ENCODE results near the gene RMND5B.
"Not testable (repeated sequence)": the region's sequence is repeated elsewhere in the genome, so short reads cannot be mapped to it uniquely, and the experiment has no call there.

Gene RMND5B, protein sequence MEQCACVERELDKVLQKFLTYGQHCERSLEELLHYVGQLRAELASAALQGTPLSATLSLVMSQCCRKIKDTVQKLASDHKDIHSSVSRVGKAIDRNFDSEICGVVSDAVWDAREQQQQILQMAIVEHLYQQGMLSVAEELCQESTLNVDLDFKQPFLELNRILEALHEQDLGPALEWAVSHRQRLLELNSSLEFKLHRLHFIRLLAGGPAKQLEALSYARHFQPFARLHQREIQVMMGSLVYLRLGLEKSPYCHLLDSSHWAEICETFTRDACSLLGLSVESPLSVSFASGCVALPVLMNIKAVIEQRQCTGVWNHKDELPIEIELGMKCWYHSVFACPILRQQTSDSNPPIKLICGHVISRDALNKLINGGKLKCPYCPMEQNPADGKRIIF

GRCh38 chr5:178130576-178131445 lies at the start of gene RMND5B:
TSS of gene RMND5B (plus strand) at chr5:178131014. CDS start at chr5:178138120, 7,106 bp downstream.
- peak; percentile 85 for DNase-seq

DNA sequence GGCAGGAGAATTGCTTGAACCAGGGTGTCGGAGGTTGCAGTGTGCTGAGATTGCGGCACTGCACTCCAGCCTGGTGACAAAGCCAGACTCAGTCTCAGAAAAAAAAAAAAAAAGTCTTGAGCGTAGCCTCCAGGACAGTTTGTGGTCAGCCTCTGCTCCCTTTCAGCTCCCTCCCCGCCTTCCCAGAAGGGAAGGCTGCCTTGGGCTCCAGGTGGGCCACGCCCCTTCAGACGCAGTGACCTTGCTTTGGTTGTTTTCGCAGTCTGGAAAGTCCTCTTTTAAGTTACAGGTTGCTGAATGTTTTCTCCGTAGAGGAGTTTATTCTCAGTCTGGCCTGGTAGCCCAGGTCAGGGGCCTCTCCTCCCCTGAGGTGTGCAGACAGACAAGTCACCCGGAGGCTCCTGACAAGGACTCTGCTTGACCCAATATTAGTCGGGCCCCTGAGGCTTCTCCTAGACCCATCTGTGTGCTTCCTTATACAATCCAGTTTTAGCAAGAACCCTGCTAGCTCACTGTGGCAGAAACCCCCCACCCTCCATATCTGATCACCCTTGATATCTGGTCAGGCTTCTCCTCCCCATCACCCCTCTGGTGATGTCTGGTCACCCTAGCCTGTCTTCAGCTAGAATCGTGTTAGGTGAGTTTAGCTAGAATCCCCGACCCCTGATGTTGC lies 49.1 kb upstream of the RMND5B start:
- DNase-seq: no peak

DNA sequence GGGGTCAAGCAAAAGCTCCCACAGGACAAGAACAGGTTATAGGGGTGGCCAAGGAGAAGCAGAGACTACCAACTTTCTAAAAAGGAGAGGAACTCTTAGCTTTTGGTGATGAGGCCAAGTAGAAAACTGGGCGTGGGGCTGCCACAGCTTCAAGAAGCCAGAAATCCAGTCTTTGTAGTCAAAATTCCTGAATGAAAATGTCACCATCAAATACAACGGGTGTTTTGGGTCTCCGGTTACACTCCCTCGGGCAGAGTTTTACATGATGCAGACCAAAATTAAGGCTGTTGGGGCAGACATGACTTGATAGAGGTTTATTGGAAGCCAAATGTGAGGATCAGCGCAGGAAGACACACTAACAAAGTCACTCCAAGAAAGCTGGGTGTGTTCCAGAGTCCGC lies 46.9 kb upstream of the RMND5B start:
- no peak for DNase-seq

- DNase-seq: no peak
Measured at GRCh38 chr5:178085316-178085715, 45.5 kb upstream of the RMND5B start.

- no peak for DNase-seq
Measured at GRCh38 chr5:178086266-178086665, 44.5 kb upstream of the RMND5B start.

DNA sequence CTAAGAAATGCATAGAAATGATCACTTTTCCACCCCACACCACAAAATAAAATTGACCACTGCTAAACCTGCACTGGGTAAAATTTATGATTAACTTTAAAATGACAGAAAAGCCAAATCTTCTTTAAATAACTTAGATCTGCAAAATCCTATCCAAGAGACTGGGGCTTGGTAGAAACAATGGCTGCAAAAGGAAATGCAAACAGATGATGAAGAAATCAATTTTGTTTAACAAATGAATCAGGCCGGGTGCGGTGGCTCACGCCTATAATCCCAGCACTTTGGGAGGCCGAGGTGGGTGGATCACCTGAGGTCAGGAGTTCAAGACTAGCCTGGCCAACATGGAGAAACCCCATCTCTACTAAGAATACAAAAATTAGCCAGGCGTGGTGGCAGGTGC lies 43.6 kb upstream of the RMND5B start:
- not testable (repeated sequence) for DNase-seq

- no peak for DNase-seq
Measured at GRCh38 chr5:178090856-178091255, 40.0 kb upstream of the RMND5B start.

DNA sequence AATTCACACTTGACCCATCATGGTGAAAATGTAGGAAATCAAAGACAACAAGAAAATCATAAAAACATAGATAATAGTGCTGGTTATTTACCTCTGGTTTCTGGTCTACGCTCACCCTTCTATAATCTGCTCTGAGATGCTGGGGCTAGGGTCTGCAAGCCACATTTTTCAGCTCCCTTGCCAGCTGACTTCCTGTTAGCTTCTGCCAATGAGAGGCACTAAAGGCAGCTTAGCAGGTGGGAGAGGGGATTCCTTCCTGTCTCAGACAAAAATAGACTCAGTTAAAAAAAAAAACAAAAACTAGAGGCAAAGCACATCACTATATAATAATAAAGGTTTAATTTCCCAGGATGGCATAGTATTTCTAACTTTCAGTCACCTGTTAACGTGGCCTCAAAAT lies 37.7 kb upstream of the RMND5B start:
- DNase-seq: no peak

- no peak for DNase-seq
Measured at GRCh38 chr5:178094345-178094744, 36.5 kb upstream of the RMND5B start.

DNA sequence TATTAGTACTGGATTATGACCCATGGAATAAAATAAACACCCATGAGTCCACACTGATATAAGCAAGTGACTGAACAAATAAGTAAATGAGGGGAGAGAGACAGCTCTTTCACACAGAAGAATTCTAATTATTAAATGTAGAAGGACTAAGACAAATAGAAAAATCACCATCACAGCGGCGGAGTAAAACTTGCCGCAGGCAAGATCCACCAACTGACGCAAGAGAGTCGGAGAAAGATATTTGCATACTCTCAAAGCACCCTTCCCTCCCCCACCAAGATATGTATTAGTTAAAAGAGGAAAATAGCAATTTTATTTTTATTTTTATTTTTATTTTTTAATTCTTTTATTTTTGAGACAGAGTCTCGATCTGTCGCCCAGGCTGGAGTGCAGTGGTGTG lies 32.1 kb upstream of the RMND5B start:
- no peak for DNase-seq

DNA sequence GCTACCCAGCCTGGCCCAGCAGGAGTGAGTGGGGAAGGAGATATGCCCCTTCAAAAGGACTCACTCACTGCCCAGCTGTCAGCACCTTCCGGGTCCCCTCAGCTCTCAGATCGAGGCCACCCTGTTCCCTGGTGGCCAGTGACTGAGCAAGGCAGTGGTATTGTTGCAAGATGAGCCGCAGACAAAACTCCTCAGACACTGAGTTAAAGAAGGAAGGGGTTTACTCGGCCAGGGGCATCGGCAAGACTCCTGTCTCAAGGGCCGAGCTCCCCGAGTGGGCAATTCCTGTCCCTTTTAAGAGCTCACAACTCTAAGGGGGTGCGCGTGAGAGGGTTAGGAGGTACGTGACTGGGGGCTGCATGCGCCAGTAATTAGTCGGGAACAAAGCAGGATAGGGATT lies 27.2 kb upstream of the RMND5B start:
- DNase-seq: no peak

DNA sequence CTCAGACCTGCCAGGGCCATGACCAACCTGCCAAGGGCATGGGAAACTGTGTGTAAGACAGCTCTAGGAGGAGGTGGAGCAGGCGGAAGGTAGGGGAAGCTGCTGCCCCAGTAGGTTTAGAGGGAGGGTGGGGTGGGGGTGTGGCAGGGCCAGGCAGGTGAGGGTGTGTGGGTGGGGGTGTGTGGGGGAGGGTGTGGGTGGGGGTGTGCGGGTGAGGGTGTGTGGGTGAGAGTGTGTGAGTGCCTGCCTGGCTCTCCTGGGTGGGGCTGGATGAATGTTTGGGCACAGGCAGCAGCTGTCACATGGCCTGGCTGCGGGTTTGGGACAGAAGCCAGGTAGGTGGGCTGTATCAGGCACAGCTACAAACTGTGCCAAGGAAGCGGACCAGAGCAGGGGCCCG lies 26.3 kb upstream of the RMND5B start:
- DNase-seq: peak; percentile 46

- DNase-seq: no peak
Measured at GRCh38 chr5:178106086-178106485, 24.7 kb upstream of the RMND5B start.

DNA sequence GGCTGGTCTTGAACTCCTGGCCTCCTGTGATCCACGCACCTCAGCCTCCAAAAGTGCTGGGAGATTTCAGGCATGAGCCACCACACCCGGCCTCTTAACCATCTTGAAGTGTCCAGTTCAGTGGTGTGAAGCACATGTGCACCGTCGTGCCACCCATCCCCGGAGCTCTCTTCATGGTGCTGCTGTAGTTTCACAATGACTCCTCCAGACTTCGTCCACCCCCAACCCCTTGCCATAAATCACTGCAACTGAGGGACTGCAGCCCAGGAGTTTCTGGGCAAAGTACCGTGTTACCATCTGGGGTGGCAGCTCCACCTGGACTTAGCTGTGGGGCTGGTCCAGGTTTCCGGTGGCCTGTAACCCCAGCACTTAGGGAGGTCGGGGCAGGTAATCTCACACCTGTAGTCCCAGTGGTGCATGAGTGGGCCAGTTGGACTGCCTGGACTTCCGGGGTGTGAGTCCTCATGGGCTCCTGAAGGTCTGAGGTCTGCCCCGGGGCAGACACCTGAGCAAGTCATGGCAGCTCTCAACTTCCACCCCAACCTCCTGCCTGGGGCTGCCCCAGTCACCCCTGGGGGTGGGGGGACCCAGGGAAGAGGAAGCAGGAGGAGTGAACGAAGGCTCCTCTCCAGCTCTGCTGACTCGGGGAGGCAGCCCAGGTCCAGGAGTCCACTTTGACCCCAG lies 24.1 kb upstream of the RMND5B start:
- DNase-seq: no peak

- DNase-seq: no peak
Measured at GRCh38 chr5:178107756-178108310, 23.0 kb upstream of the RMND5B start.

- no peak for DNase-seq
Measured at GRCh38 chr5:178108446-178108845, 22.4 kb upstream of the RMND5B start.

GRCh38 chr5:178108966-178109365 lies 21.8 kb upstream of the RMND5B start:
- DNase-seq: no peak

- DNase-seq: no peak
Measured at GRCh38 chr5:178110511-178110910, 20.3 kb upstream of the RMND5B start.

GRCh38 chr5:178111925-178112324 lies 18.9 kb upstream of the RMND5B start:
- no peak for DNase-seq

DNA sequence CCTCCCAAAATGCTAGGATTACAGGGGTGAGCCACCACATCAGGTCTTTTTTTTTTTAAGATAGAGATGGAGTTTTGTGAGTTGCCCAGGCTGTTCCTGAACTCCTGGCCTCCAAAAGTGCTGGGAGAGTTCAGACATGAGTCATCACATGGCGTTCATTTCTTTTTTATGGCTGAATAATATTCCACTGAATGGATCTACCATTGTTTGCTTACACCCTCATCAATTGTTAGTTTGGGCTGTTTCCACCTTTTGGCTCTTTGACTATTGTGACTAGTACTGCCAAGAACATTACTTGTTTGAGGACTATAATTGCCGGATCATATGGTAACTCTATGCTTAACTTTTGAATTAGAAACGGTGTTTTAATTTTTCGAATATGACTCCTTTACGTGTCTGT lies 18.3 kb upstream of the RMND5B start:
- DNase-seq: no peak

GRCh38 chr5:178113141-178113787 lies 17.6 kb upstream of the RMND5B start, which contains the start of gene N4BP3:
TSS of gene N4BP3 (plus strand) at chr5:178113532. CDS start at chr5:178119584, 6,052 bp downstream.
- peak; percentile 68 for DNase-seq

DNA sequence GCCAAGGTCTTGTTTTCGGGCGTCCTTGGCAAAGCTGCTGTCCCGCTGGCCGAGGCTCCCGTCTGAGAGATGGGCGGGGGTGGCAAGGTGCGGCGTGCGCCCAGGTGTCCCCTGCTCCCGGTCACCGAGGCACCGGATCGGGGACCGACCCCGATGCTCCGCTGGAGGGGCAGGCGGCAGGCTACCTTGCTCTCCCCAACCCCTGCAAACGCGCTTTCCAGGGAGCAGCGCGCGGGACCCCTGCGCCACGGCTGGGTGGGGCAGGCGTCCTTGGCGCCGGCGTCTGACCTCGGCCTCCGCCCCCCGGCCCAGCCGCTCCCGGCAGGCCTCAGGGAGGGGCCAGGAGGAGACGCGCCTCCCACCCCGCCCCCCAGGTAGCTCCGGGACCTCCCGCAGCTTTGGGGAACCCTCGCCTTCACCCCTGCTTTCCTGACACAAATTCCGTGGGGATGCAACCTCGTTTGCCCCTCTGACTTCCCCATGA lies 16.9 kb upstream of the RMND5B start:
- DNase-seq: no peak
